Uterus (tissue), 4 donors: ENCODE measurements around the gene FANCB. TPM values are rescaled to one million over a fixed set of nuclear protein-coding genes. Genes with fewer than 3 reads are reported as not detected.

Source experiments
- DNase-seq, 2 donors: peaks; one replicate each; pipeline ENCODE4 v3.0.0-alpha.2; 2019 to 2020
- H3K27ac ChIP-seq, 2 donors: fragments of 200-600 bp; sonication (generic); 1 replicate in 1 of 2; 2 replicates in 1 of 2; pipeline ENCODE4 v1.5.1; 2016 to 2018
- H3K27me3 ChIP-seq, 2 donors: fragments of 200-600 bp; sonication (generic); one replicate each; pipeline ENCODE4 v1.5.1; 2018 to 2019; ENCODE audit warnings: control low read depth in 1 of 2
- H3K36me3 ChIP-seq, 2 donors: fragments of 200-600 bp; sonication (generic); one replicate each; pipeline ENCODE4 v1.5.1; 2019; ENCODE audit warnings: control low read depth in 1 of 2
- H3K4me1 ChIP-seq, 2 donors: fragments of 200-600 bp; sonication (generic); one replicate each; pipeline ENCODE4 v1.5.1; 2018 to 2019; ENCODE audit warnings: control low read depth in 1 of 2
- H3K4me3 ChIP-seq, 2 donors: fragments of 200-600 bp; sonication (generic); 1 replicate in 1 of 2; 2 replicates in 1 of 2; pipeline ENCODE4 v1.5.1; 2018 to 2019; ENCODE audit warnings: mild to moderate bottlenecking in 1 of 2
- H3K9me3 ChIP-seq, 2 donors: fragments of 200-600 bp; sonication (generic); one replicate each; pipeline ENCODE4 v1.5.1; 2019; ENCODE audit warnings: control low read depth in 1 of 2
- CTCF ChIP-seq, 4 experiments: fragments of 200-600 bp in 2 of 4; fragments of 450-650 bp in 2 of 4; sonication (generic) in 2 of 4; IDR thresholded peaks; one replicate each; pipeline ENCODE4 v1.5.1; 2016 to 2019; ENCODE audit warnings: antibody characterized with exemption in 4 of 4, mild to moderate bottlenecking in 2 of 4, moderate library complexity in 1 of 4
- POLR2A ChIP-seq, 2 donors: fragments of 450-650 bp; IDR thresholded peaks; one replicate each; pipeline ENCODE4 v1.6.1; 2016; ENCODE audit warnings: antibody characterized with exemption in 2 of 2, mild to moderate bottlenecking in 1 of 2, moderate library complexity in 1 of 2
- intact Hi-C: fragments of 100-400 bp; cut with DNase I; formaldehyde crosslinking; loops from one replicate; pipeline ENCODE4 v1.15.1; 2023; ENCODE audit warnings: low total_unique reads
- total RNA-seq, 4 donors: library from RNA; depleted of rRNA in 3 of 4; stranded (reverse); fragments of >200 nt in 3 of 4; gene quantifications; one replicate each; pipeline versions ENCODE4 v1.1.0 to v1.2.4, GENCODE V29; 2014 to 2023
- donor health status: DM: yes; HTN: yes; CAD: no.

Gene FANCB
- 10 to 100 TPM in 1 of 4 donors, 1 to 10 TPM in 2, under 1 TPM in 1; 0.51 to 15.1 (median 3.2) TPM for total RNA-seq

- Histone ChIP-seq H3K4me1 (no peaks in the 10 kb centered on the region), H3K4me3 (peak within 1 kb of the TSS; percentile 50 to 65), H3K27me3 (no peaks in the 10 kb centered on the region), H3K27ac (peak within 1 kb of the TSS; percentile 80 to 88), H3K36me3 (no peaks in the 10 kb centered on the region), H3K9me3 (no peaks in the 10 kb centered on the region)
- peak; percentile 94 for DNase-seq
- no peak for TF ChIP-seq CTCF (IDR thresholded peaks at IDR 0.05)
- peak in 1 of 2 donors; percentile 29 for TF ChIP-seq POLR2A (IDR thresholded peaks at IDR 0.05)
- intact Hi-C loops: no loop called here
Observed at GRCh38 chrX:14872851-14873675, at the start of gene FANCB, which contains the start of gene MOSPD2. FANCB (minus strand) TSS chrX:14873069; CDS start chrX:14865510, 7,559 bp downstream. MOSPD2 (plus strand) TSS chrX:14873421; CDS start chrX:14873529, 108 bp downstream.

GRCh38 chrX:14922437-14922836, 49.6 kb upstream of the FANCB start:
- Histone ChIP-seq H3K27me3 (no peaks in the 10 kb centered on the region), H3K27ac (no peak overlapping the region), H3K9me3 (no peaks in the 10 kb centered on the region), H3K36me3 (no peaks in the 10 kb centered on the region), H3K4me3 (no peak overlapping the region), H3K4me1 (no peaks in the 10 kb centered on the region)
- intact Hi-C loops: no loop called here
- TF ChIP-seq CTCF (IDR thresholded peaks at IDR 0.05) (no peak), POLR2A (IDR thresholded peaks at IDR 0.05) (no peak)
- DNase-seq: no peak

- Histone ChIP-seq H3K9me3 (no peaks in the 10 kb centered on the region), H3K4me3 (no peak overlapping the region), H3K4me1 (no peaks in the 10 kb centered on the region), H3K36me3 (no peaks in the 10 kb centered on the region), H3K27me3 (no peaks in the 10 kb centered on the region), H3K27ac (no peak overlapping the region)
- no peak for TF ChIP-seq CTCF (IDR thresholded peaks at IDR 0.05)
- TF ChIP-seq POLR2A (IDR thresholded peaks at IDR 0.05): no peak
- intact Hi-C loops: no loop called here
- no peak for DNase-seq
Observed at GRCh38 chrX:14920196-14920595, 47.3 kb upstream of the FANCB start.

GRCh38 chrX:14919407-14919806, 46.5 kb upstream of the FANCB start:
- TF ChIP-seq POLR2A (IDR thresholded peaks at IDR 0.05) (no peak), CTCF (IDR thresholded peaks at IDR 0.05) (no peak)
- intact Hi-C loops: no loop called here
- H3K27me3 ChIP-seq: no peaks in the 10 kb centered on the region
- H3K4me3 ChIP-seq: no peak overlapping the region
- no peak overlapping the region for H3K27ac ChIP-seq
- H3K4me1 ChIP-seq: no peaks in the 10 kb centered on the region
- no peak for DNase-seq
- no peaks in the 10 kb centered on the region for H3K36me3 ChIP-seq
- H3K9me3 ChIP-seq: no peaks in the 10 kb centered on the region

- H3K9me3 ChIP-seq: no peaks in the 10 kb centered on the region
- intact Hi-C loops: no loop called here
- TF ChIP-seq POLR2A (IDR thresholded peaks at IDR 0.05) (no peak), CTCF (IDR thresholded peaks at IDR 0.05) (no peak)
- no peak overlapping the region for H3K27ac ChIP-seq
- H3K27me3 ChIP-seq: no peaks in the 10 kb centered on the region
- no peak overlapping the region for H3K4me3 ChIP-seq
- no peak for DNase-seq
- no peaks in the 10 kb centered on the region for H3K36me3 ChIP-seq
- no peaks in the 10 kb centered on the region for H3K4me1 ChIP-seq
Observed at GRCh38 chrX:14916017-14916674, 43.3 kb upstream of the FANCB start.
